B cell (primary cell): ENCODE measurements around the gene MBNL1.

Experiments
- EZH2 ChIP-seq: IDR thresholded peaks from 2 replicates; pipeline ENCODE4 v1.6.1; 2012; ENCODE audit warnings: borderline replicate concordance, low read depth, mild to moderate bottlenecking, moderate library complexity, low read length; ENCODE audit not compliant: insufficient read depth, poor library complexity, severe bottlenecking
- TF ChIP-seq, protein P1 (sequence below): fragments of 200-600 bp; IDR thresholded peaks from one replicate; pipeline ENCODE4 v1.8.0; 2022; ENCODE audit warnings: antibody characterized with exemption, mild to moderate bottlenecking

DNA sequence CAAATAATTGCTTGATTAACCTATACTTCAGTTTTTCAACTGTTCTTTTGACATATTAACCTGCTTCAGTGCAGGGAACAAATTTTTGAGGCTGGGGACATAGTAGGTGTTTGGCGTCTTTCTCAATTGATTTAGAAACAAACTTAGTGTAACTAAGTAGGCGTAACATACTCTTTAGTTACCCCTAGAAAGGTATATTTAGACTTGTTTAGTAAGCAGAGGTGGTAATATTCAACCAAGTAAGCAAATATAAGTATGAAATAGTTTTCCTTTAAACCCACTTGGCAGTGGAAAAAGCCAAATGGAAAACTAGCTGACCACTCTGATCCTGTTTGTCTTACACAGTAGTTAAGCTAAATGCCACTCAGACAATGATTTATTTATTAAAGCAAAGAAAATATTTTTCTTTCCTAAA is 113.2 kb downstream of the MBNL1 start:
- TF ChIP-seq, protein P1, sequence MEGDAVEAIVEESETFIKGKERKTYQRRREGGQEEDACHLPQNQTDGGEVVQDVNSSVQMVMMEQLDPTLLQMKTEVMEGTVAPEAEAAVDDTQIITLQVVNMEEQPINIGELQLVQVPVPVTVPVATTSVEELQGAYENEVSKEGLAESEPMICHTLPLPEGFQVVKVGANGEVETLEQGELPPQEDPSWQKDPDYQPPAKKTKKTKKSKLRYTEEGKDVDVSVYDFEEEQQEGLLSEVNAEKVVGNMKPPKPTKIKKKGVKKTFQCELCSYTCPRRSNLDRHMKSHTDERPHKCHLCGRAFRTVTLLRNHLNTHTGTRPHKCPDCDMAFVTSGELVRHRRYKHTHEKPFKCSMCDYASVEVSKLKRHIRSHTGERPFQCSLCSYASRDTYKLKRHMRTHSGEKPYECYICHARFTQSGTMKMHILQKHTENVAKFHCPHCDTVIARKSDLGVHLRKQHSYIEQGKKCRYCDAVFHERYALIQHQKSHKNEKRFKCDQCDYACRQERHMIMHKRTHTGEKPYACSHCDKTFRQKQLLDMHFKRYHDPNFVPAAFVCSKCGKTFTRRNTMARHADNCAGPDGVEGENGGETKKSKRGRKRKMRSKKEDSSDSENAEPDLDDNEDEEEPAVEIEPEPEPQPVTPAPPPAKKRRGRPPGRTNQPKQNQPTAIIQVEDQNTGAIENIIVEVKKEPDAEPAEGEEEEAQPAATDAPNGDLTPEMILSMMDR: no peak
- TF ChIP-seq EZH2: no peak
